Measurements from ENCODE around the gene CARD9.

Gene CARD9

DNA sequence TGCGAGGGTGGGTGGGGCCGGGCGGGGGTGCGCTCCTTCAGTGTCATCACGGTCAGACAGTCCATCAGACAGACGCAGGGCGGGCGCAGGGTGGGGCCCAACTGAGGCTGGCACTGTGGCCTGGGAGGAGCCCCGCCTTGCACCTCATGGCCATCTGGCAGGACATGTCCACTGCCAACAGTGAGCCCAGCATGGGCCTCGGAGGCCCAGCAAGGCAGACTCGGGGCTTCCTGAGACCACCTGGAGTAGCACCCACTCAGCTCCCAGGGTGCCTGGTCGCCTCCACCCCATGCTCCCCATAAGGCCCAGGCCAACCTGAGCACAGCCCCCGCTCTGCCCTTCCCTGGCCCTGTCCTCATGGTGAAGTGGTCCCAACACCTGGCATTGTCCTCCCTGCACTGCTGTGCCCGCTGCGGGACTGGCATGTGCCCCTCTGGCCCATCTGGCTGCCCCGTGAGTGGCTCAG is 54.7 kb downstream of the CARD9 start:
- no peak for DNase-seq

DNA sequence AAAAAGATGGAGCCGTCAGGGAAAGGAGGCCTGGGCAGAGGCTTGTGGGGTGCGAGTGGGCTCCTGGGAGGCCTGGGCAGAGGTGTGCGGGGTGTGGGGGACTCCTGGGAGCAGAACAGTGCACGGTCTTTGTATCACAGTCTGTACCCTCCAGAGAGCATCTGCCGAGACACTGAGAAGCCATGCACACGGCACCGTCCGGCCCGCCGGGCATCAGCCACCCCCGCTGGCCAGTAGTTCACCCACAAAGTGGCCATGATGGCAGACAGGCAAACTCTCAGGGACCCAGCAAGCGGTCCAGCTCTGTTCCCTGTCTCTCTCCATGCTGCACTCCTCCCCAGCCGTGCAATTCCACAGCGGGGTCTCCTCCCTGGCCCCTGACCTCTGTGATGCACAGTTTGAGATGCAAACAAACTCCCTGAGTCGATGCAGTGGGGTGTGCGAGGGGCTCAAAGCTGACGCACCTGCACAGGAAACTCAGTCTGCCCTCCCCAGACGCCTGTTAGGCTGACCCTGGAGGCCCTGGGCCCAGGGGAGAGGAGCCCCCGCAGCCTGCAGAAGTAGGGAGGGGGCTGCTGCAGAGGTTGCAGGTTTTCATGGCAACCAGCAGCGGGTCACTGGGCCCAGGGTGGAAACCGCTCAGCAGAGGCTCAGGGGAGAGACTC is 55.2 kb downstream of the CARD9 start:
- DNase-seq = no peak

DNA sequence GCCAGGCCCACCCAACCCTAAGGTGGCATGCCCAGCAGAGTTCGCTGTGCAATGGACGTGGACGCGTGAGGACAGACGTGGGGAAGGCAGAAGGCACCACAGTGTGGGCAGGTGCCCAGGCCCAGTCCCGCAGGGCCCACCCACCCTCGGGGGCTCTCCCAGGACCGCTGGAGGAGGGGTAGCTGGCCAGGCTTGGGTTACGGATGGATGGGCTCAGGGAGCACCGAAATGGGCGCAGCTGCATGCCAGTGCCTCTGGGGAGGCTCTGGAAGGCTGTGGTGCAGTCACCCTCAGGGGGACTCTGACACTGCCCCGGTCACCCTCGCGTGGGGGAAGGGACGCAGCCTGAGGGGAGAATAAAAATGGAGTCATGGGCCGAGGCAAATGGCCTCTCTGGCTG is 55.8 kb downstream of the CARD9 start:
- no peak for DNase-seq

DNA sequence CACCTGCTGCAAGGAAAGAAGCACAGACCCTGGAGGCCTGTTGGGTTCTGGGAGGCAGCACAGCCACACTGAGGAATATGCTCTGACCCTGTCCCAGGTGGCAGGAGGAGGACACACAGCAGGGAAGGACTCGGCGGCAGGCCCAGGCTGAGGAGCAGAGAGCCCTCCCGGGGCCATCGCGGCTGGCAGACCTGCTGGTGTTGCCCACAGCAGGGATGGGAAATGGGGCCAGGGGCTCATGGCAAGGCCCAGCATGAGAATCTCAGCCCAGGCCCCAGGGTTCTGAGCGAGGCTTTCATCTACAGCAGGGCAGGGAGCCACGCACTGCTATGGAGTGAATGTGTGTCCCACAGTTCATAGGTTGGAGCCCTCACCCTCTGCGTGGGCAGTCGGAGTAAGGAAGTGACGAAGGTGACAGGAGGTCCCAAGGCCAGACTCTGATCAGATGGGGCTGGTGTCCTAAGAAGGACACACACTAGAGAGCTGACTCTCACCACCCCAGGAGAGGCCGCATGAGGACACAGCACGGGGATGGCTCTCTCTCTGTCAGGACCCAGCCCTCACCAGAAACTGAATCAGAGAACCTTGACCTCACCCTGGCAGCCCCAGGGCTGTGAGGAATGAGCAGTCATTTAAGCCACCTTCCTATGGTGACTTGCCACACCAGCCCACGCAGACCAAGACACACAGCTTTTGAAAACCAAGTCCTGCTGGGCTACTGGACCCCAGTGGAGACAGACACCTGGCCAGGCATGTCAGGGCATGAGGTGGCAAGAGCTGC is 56.4 kb downstream of the CARD9 start:
- DNase-seq = no peak

DNA sequence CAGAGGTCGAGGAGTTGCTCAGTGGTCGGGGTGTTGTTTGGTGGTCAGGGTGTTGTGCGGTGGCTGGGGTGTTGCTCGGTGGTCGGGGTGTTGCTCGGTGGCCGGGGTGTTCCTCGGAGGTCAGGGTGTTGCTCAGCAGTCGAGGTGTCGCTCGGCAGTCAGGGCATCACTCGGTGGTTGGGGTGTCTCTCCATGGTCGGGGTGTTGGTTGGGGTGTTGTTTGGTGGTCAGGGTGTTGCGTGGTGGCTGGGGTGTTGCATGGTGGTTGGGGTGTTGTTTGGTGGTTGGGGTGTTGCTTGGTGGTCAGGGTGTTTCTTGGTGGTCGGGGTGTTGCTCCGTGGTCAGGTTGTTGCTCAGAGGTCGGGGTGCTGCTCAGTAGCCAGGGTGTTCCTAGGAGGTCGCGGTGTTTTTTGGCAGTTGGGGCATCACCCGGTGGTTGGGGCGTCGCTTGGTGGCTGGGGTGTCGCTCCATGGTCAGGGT is 57.2 kb downstream of the CARD9 start:
- DNase-seq = no peak

DNA sequence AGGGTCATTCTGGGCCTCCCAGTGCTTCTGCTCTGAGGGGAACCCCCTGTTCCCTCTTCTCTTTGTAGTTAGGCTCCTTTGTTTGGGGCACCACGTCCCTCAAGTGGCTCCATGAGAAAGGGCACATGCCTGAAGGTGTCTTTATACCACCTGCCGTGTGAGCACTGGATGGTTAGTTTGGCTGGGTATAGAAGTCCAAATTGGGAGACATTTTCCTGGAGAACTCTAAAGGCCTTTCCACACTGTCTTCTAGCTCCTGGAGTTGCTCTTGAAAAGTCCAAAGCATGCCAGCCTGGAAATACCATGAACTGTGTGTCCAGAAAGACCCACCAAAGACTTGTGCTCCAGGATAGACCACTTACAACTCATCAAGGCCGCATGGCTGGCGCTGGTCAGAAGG is 58.5 kb downstream of the CARD9 start:
- no peak for DNase-seq

DNA sequence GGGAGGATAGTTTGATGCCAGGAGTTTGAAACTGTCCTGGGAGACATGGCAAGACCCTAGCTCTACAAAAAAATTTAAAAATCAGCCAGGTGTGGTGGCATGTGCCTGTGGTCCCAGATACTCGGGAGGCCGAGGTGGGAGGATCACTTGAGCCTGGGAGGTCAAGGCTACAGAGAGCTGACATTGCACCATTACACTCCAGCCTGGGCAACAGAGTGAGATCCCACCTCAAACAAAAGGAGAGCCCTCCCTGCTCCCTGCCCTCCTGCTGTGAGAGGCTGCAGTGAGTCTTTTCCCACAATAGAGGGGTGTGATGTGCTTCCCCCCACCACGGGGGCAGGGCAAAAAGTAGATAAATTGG is 59.4 kb downstream of the CARD9 start:
- no peak for DNase-seq
